Adrenal gland (tissue), 12 donors: Measurements from ENCODE around the gene VASH1. TPM values are rescaled to one million over a fixed set of nuclear protein-coding genes. Genes with fewer than 3 reads are reported as not detected.
"Not testable (repeated sequence)": the region's sequence is repeated elsewhere in the genome, so short reads cannot be mapped to it uniquely, and the experiment has no call there.

ENCODE experiments used
- DNase-seq, 7 donors: peaks; one replicate each; pipeline ENCODE4 v3.0.0-alpha.2; 2019 to 2020
- H3K27ac ChIP-seq, 5 donors: fragments of 200-600 bp; sonication (generic) in 4 of 5; 1 replicate in 3 of 5; 2 replicates in 2 of 5; pipeline versions ENCODE4 v1.5.1 to v1.8.0; 2016 to 2020; ENCODE audit warnings: mild to moderate bottlenecking in 1 of 5
- H3K27me3 ChIP-seq: fragments of 200-600 bp; 2 replicates; pipeline ENCODE4 v1.8.0; 2021
- H3K36me3 ChIP-seq, 2 donors: fragments of 200-600 bp; replicated peaks in 1 of 2; 1 replicate in 1 of 2; 2 replicates in 1 of 2; pipeline versions ENCODE4 v1.5.1 to v1.8.0; 2018 to 2022
- H3K4me1 ChIP-seq, 2 donors: fragments of 200-600 bp; replicated peaks in 1 of 2; 1 replicate in 1 of 2; 2 replicates in 1 of 2; pipeline versions ENCODE4 v1.5.1 to v1.8.0; 2018 to 2021
- H3K4me3 ChIP-seq, 4 donors: fragments of 200-600 bp; sonication (generic) in 3 of 4; one replicate each; pipeline ENCODE4 v1.5.1; 2016 to 2018
- H3K9me3 ChIP-seq, 3 donors: fragments of 200-600 bp; sonication (generic) in 1 of 3; replicated peaks in 1 of 3; 1 replicate in 2 of 3; 2 replicates in 1 of 3; pipeline versions ENCODE4 v1.5.1 to v1.8.0; 2016 to 2021
- POLR2A ChIP-seq, 2 donors: fragments of 450-650 bp; IDR thresholded peaks; one replicate each; pipeline ENCODE4 v1.6.1; 2017; ENCODE audit warnings: antibody characterized with exemption in 2 of 2, mild to moderate bottlenecking in 2 of 2, moderate library complexity in 1 of 2
- WGBS, 4 donors: extraction: QIAGEN DNeasy Blood & Tissue Kit in 2 of 4; methylation state at CpG; one replicate each; pipeline versions ENCODE4 v1.1.5 to v1.1.7; 2013 to 2017; 5-methylcytosine and 5-hydroxymethylcytosine counted together
- intact Hi-C, 2 donors: fragments of 100-400 bp; cut with DNase I; formaldehyde crosslinking; loops; one replicate each; pipeline versions ENCODE4 v1.14.1 to v1.15.0; 2022 to 2023
- polyA plus RNA-seq, 3 donors: library from polyadenylated mRNA; stranded (reverse); fragments of 200-250 nt in 2 of 3; fragments of 350-450 nt in 1 of 3; fragmentation: Illumina TruSeq in 1 of 3; extraction: RNeasy Lipid Tissue Mini Kit (QIAGEN cat#74804) in 1 of 3; gene quantifications; one replicate each; pipeline ENCODE4 v1.2.3, GENCODE V29; 2013 to 2014
- total RNA-seq, 9 donors: library from RNA; depleted of rRNA in 4 of 9; stranded (reverse); fragments of >200 nt in 4 of 9; fragments of 120-200 nt in 1 of 9; fragmentation: NEBNext Ultra II Directional in 1 of 9; extraction: Animal tissue kit (Norgen Biotek cat#: 25700) in 1 of 9; gene quantifications; one replicate each; pipeline versions ENCODE4 v1.1.0 to v1.2.4, GENCODE V29; 2013 to 2023
- TF ChIP-seq, protein P1 (sequence below), 6 experiments: fragments of 450-650 bp in 4 of 6; fragments of 200-600 bp in 2 of 6; sonication (generic) in 1 of 6; IDR thresholded peaks; 1 replicate in 5 of 6; 2 replicates in 1 of 6; pipeline versions ENCODE4 v1.5.1 to v1.8.0; 2016 to 2021; ENCODE audit warnings: antibody characterized with exemption in 6 of 6, mild to moderate bottlenecking in 2 of 6, moderate library complexity in 1 of 6
- donor health status: healthy with polysubstance abuse.
- donor health status: Bipolar disorder and iron deficiency.
- donor health status: DM: yes; HTN: yes; CAD: no.
- donor health status: DM: no; HTN: no; CAD: no.
- donor health status: DM: no; HTN: no; CAD: no.
- donor health status: DM: yes; HTN: yes; CAD: no.

Gene VASH1
- total and polyA plus RNA-seq, 12 donors, result 13.6 to 58.5 (median 23.9) TPM

DNA sequence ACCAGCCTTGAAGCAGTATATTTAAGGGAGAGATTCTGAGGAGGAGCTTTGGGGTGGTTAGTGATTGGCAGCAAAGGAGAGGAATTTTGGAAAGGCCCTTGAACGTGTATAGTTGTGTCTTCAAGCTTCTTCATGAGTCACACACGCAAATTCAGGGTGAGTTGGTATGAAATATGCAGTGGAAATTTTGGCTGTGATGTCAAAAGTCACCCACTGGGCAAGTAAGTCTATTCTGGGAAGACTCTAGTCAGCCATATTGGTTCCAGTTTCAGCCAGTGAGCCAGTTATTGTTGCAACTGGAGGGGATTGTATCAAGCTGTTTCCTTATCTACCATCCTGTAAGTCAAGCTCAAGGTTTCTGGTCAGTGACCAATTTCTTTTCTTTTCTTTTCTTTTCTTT, 32.0 kb upstream of the VASH1 start:
- H3K9me3 ChIP-seq, result no peaks in the 10 kb centered on the region

DNA sequence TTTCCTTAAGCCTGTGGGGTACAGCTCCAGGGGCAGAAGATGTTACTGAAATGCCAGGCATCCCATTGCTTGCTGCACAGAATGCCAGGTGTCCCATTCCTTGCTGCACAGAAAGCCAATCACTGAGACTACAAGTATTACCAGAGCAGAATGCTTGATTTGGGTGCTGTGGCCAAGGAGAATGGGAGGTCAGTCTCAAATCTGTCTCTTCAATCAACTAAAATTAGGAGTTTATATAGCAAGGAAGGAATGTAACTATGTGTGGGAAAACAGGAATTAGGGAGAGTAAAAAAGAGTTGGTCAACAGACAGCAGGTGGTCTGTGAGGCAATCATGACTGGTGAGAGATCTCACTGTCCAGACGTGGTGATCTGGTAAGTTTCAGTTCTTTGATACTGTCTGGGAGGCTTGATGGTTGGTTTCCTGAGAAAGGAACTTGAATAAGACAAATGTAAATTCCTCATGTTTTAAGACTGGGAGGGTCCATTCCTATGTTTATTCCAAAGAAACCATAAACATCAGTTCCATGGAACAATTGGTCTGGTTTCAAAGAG, 31.2 kb upstream of the VASH1 start:
- Histone ChIP-seq H3K36me3 (no peaks in the 10 kb centered on the region), H3K27me3 (no peaks in the 10 kb centered on the region), H3K27ac (no peak overlapping the region), H3K9me3 (no peaks in the 10 kb centered on the region), H3K4me3 (no peak overlapping the region), H3K4me1 (no peaks in the 10 kb centered on the region)
- DNase-seq, result no peak
- 54 to 73% (median 60%) methylated on average over 1 of the region's 1 CpG for WGBS, 4 donors
- intact Hi-C loops, result no loop called here
- TF ChIP-seq, protein P1, sequence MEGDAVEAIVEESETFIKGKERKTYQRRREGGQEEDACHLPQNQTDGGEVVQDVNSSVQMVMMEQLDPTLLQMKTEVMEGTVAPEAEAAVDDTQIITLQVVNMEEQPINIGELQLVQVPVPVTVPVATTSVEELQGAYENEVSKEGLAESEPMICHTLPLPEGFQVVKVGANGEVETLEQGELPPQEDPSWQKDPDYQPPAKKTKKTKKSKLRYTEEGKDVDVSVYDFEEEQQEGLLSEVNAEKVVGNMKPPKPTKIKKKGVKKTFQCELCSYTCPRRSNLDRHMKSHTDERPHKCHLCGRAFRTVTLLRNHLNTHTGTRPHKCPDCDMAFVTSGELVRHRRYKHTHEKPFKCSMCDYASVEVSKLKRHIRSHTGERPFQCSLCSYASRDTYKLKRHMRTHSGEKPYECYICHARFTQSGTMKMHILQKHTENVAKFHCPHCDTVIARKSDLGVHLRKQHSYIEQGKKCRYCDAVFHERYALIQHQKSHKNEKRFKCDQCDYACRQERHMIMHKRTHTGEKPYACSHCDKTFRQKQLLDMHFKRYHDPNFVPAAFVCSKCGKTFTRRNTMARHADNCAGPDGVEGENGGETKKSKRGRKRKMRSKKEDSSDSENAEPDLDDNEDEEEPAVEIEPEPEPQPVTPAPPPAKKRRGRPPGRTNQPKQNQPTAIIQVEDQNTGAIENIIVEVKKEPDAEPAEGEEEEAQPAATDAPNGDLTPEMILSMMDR (IDR thresholded peaks at IDR 0.05), result no peak
- TF ChIP-seq POLR2A (IDR thresholded peaks at IDR 0.05), result no peak

More for the DNA sequence above, 32.0 kb upstream of the VASH1 start:
- WGBS, 4 donors, result 55 to 84% (median 79%) methylated on average over 2 of the region's 2 CpGs
- no peaks in the 10 kb centered on the region for H3K27me3 ChIP-seq
- no peak for DNase-seq
- no peaks in the 10 kb centered on the region for H3K4me1 ChIP-seq
- no peaks in the 10 kb centered on the region for H3K36me3 ChIP-seq
- no peak overlapping the region for H3K4me3 ChIP-seq
- TF ChIP-seq POLR2A (IDR thresholded peaks at IDR 0.05), result no peak
- TF ChIP-seq, protein P1 (IDR thresholded peaks at IDR 0.05), result no peak
- no peak overlapping the region for H3K27ac ChIP-seq
- intact Hi-C loops, result no loop called here

DNA sequence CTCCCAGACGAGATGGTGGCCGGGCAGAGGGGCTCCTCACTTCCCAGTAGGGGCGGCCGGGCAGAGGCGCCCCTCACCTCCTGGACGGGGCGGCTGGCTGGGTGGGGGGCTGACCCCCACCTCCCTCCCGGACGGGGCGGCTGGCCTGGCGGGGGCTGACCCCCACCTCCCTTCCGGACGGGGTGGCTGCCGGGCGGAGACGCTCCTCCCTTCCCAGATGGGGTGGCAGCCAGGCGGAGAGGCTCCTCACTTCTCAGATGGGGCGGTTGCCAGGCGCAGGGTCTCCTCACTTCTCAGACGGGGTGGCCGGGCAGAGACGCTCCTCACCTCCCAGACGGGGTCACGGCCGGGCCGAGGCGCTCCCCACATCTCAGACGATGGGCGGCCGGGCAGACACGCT, 26.8 kb upstream of the VASH1 start:
- H3K4me3 ChIP-seq, H3K9me3 ChIP-seq, intact Hi-C loops: not testable (repeated sequence)

GRCh38 chr14:76736514-76736913, 24.8 kb upstream of the VASH1 start:
- Histone ChIP-seq H3K4me1 (no peaks in the 10 kb centered on the region), H3K27ac (no peak overlapping the region), H3K4me3 (no peak overlapping the region), H3K27me3 (no peaks in the 10 kb centered on the region), H3K9me3 (no peaks in the 10 kb centered on the region), H3K36me3 (no peaks in the 10 kb centered on the region)
- DNase-seq, result no peak
- intact Hi-C loops, result no loop called here
- no peak for TF ChIP-seq POLR2A (IDR thresholded peaks at IDR 0.05)
- TF ChIP-seq, protein P1 (IDR thresholded peaks at IDR 0.05), result no peak

More for the DNA sequence above, 26.8 kb upstream of the VASH1 start:
- DNase-seq, H3K4me1 ChIP-seq, H3K36me3 ChIP-seq, H3K27me3 ChIP-seq, H3K27ac ChIP-seq: not testable (repeated sequence)
- WGBS, 4 donors, result 83 to 94% (median 91%) methylated on average over 2 to 31 of the region's 31 CpGs

DNA sequence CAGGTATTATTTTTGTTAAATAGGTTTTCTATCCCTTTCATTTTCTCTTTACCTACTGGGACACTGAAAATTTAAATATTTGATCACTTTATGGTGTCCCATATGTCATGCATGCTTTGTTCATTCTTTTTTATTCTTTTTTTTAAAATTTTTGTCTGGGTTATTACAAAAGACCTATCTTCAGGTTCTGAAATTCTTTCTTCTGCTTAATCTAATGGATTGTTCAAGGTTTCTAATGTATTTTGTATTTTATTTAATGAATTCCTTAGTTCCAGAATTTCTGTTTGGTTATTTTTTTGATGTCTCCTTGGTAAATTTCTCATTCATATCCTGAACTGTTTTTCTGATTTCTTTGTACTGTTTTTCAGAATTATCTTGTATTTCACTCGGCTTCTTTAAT, 20.2 kb upstream of the VASH1 start:
- Histone ChIP-seq H3K27ac (no peak overlapping the region), H3K27me3 (no peaks in the 10 kb centered on the region), H3K4me3 (no peak overlapping the region), H3K4me1 (no peaks in the 10 kb centered on the region), H3K36me3 (no peaks in the 10 kb centered on the region), H3K9me3 (no peaks in the 10 kb centered on the region)
- no peak for TF ChIP-seq POLR2A (IDR thresholded peaks at IDR 0.05)
- TF ChIP-seq, protein P1 (IDR thresholded peaks at IDR 0.05), result no peak
- DNase-seq, result no peak
- WGBS, 4 donors, result 85 to 96% (median 89%) methylated on average over 1 of the region's 1 CpG
- intact Hi-C loops, result no loop called here
